ENCODE results near the gene FNDC3B. TPM values are rescaled to one million over a fixed set of nuclear protein-coding genes. Genes with fewer than 3 reads are reported as not detected.

Gene FNDC3B
- total RNA-seq, 1 donor from 2014 or later = 9.3 TPM

DNA sequence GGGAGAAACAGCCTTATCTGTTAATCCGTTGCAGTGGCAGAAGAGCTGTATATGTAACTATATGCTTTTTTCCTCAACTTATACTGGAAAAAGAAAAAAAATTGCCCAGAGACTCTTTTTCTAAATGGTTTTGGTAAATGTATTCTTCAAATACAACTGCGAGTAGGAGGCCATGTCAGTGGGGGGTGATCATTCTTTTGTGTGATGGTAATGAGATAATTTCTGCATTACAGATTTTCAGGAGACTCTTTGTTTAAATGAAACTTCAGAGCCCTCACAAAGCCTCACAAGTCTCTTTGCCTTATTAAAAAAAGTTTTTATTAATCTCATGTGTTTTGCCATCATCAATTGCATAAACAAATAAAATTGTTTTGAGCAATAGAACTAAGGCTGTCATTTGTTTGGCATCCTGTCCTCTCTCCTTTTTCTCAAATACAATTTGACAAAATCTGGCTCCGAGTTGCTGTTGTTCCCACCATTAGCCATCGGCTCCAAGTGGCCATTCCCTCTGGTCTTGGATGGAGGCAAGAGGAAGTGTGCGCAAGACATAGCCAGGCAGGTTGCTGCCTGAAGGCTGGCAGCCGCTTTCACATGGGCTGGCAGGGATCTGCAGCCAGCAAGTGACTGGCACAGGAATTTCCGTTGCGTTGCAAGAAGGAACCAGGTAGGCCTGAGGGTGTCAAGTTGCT is 116.7 kb downstream of the FNDC3B start:
- H3K27me3 Mint-ChIP-seq = peaks cover 11% of the 10 kb centered on the region
- DNase-seq (no peak), ATAC-seq (ENCODE audit: low read depth) (no peak)
- H3K36me3 Mint-ChIP-seq (ENCODE audit: low read depth) = no peaks in the 10 kb centered on the region
- TF ChIP-seq CTCF (IDR thresholded peaks at IDR 0.05) = no peak
- no peaks in the 10 kb centered on the region for H3K9me3 Mint-ChIP-seq
- POLR2A ChIA-PET = no interaction called here
- intact Hi-C loops (cut with micrococcal nuclease) = no loop called here
- H3K4me3 Mint-ChIP-seq = no peak overlapping the region
- H3K4me1 Mint-ChIP-seq = peaks cover 2% of the 10 kb centered on the region
- CTCF ChIA-PET = no interaction called here
- H3K27ac Mint-ChIP-seq = no peak overlapping the region

DNA sequence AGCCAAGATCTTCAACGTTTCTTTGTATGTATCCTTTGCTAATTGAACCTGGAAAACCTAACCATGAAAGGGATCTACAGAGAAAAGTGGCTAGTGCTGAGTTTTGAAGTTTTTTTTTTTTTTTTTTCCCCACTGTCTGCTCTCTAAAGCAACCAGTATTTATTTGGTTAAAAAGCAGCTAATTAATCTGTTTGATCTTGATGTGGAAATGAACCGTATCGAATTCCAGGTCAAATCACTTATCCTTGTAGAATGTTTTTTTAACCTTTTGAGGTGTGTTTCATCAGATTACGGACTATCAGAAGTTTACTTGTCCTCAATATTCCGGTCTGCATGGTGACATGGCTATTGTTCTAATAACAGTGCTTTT is 117.2 kb downstream of the FNDC3B start:
- no peak overlapping the region for H3K27ac Mint-ChIP-seq

GRCh38 chr3:172157564-172158258 is 118.3 kb downstream of the FNDC3B start:
- POLR2A ChIA-PET = no interaction called here
- TF ChIP-seq CTCF (IDR thresholded peaks at IDR 0.05) = no peak
- DNase-seq (no peak), ATAC-seq (ENCODE audit: low read depth) (no peak)
- intact Hi-C loops (cut with micrococcal nuclease) = no loop called here
- Mint-ChIP-seq H3K9me3 (no peaks in the 10 kb centered on the region), H3K27ac (no peak overlapping the region), H3K4me3 (no peak overlapping the region), H3K36me3 (ENCODE audit: low read depth) (no peaks in the 10 kb centered on the region), H3K27me3 (peaks cover 11% of the 10 kb centered on the region), H3K4me1 (peaks cover 2% of the 10 kb centered on the region)
- CTCF ChIA-PET = no interaction called here

More for the DNA sequence above, 117.2 kb downstream of the FNDC3B start:
- DNase-seq (no peak), ATAC-seq (ENCODE audit: low read depth) (no peak)
- Mint-ChIP-seq H3K36me3 (ENCODE audit: low read depth) (no peaks in the 10 kb centered on the region), H3K9me3 (no peaks in the 10 kb centered on the region), H3K4me1 (peaks cover 2% of the 10 kb centered on the region), H3K4me3 (no peak overlapping the region), H3K27me3 (peaks cover 11% of the 10 kb centered on the region)
- no peak for TF ChIP-seq CTCF (IDR thresholded peaks at IDR 0.05)
- ChIA-PET CTCF (no interaction called here), POLR2A (no interaction called here)
- intact Hi-C loops (cut with micrococcal nuclease) = no loop called here

GRCh38 chr3:172158741-172159140 is 119.4 kb downstream of the FNDC3B start:
- H3K27me3 Mint-ChIP-seq = peaks cover 7% of the 10 kb centered on the region
- ATAC-seq (ENCODE audit: low read depth) = no peak
- no peak overlapping the region for H3K4me3 Mint-ChIP-seq
- intact Hi-C loops (cut with micrococcal nuclease) = no loop called here
- TF ChIP-seq CTCF (IDR thresholded peaks at IDR 0.05) = no peak
- H3K36me3 Mint-ChIP-seq (ENCODE audit: low read depth) = no peaks in the 10 kb centered on the region
- H3K27ac Mint-ChIP-seq = no peak overlapping the region
- H3K4me1 Mint-ChIP-seq = peaks cover 2% of the 10 kb centered on the region
- ChIA-PET POLR2A (no interaction called here), CTCF (no interaction called here)
- DNase-seq = no peak
- H3K9me3 Mint-ChIP-seq = no peaks in the 10 kb centered on the region

- POLR2A ChIA-PET = no interaction called here
- TF ChIP-seq CTCF (IDR thresholded peaks at IDR 0.05) = no peak
- Mint-ChIP-seq H3K4me3 (no peak overlapping the region), H3K9me3 (no peaks in the 10 kb centered on the region), H3K36me3 (ENCODE audit: low read depth) (no peaks in the 10 kb centered on the region), H3K27me3 (peaks cover 7% of the 10 kb centered on the region), H3K4me1 (peaks cover 2% of the 10 kb centered on the region), H3K27ac (no peak overlapping the region)
- CTCF ChIA-PET = no interaction called here
- ATAC-seq (ENCODE audit: low read depth) (no peak), DNase-seq (no peak)
- intact Hi-C loops (cut with micrococcal nuclease) = no loop called here
These were observed 120.0 kb downstream of the FNDC3B start for GRCh38 chr3:172159376-172159775.
